GM13976 (cell line): ENCODE results near the gene MAP2.

Experiments
- DNase-seq: peaks from one replicate; pipeline ENCODE4 v3.0.0; 2012; ENCODE audit warnings: low spot score
- CTCF ChIP-seq: IDR thresholded peaks from 2 replicates; pipeline ENCODE4 v1.5.1; 2012; ENCODE audit warnings: borderline replicate concordance, mild to moderate bottlenecking; ENCODE audit not compliant: insufficient read depth; ENCODE audit errors: extremely low read depth, missing control alignments, control extremely low read depth
- in situ Hi-C: fragments of 300-500 bp; cut with MboI; formaldehyde crosslinking; loops from one replicate; pipeline ENCODE4 v1.12.0; 2022; ENCODE audit warnings: low sequenced_read_pairs, mixed read lengths, inconsistent platforms; ENCODE audit not compliant: unreplicated experiment

MAP2 gene

GRCh38 chr2:209564816-209565215, 141.0 kb downstream of the MAP2 start:
- in situ Hi-C loops, result loop anchor here (25.0 kb wide), 1 partner anchor 228 kb away; no protein-coding TSS in a partner anchor
- no peak for TF ChIP-seq CTCF
- no peak for DNase-seq

GRCh38 chr2:209565896-209566582, 142.2 kb downstream of the MAP2 start:
- in situ Hi-C loops, result loop anchor here (25.0 kb wide), 1 partner anchor 229 kb away; no protein-coding TSS in a partner anchor
- DNase-seq, result no peak
- TF ChIP-seq CTCF, result no peak

GRCh38 chr2:209570194-209570593, 146.3 kb downstream of the MAP2 start:
- DNase-seq, result no peak
- no peak for TF ChIP-seq CTCF
- in situ Hi-C loops, result loop anchor here (25.0 kb wide), 1 partner anchor 233 kb away; no protein-coding TSS in a partner anchor

GRCh38 chr2:209574515-209574914, 150.7 kb downstream of the MAP2 start:
- in situ Hi-C loops, result loop anchor here (25.0 kb wide), 1 partner anchor 237 kb away; no protein-coding TSS in a partner anchor
- no peak for TF ChIP-seq CTCF
- DNase-seq, result no peak

- in situ Hi-C loops, result no loop called here
- DNase-seq, result no peak
- TF ChIP-seq CTCF, result no peak
Observed at GRCh38 chr2:209577376-209578357, 153.8 kb downstream of the MAP2 start.

GRCh38 chr2:209578394-209579001, 154.7 kb downstream of the MAP2 start:
- no peak for TF ChIP-seq CTCF
- in situ Hi-C loops, result no loop called here
- no peak for DNase-seq
